SJCRH30 (cell line): ENCODE measurements around the gene CYB5B. TPM values are rescaled to one million over a fixed set of nuclear protein-coding genes. Genes with fewer than 3 reads are reported as not detected.
A peak's percentile ranks its signal among the peaks of the same experiment; 100 is the strongest.

Source experiments
- DNase-seq, 2 experiments: peaks; one replicate each; pipeline ENCODE4 v3.0.0-alpha.2; 2015 to 2020
- H3K27ac ChIP-seq: fragments of 250-450 bp; sonication (Bioruptor Pico); 2 replicates; pipeline ENCODE4 v1.5.1; 2020; ENCODE audit warnings: mild to moderate bottlenecking, moderate library complexity
- H3K27me3 ChIP-seq: fragments of 250-450 bp; sonication (Bioruptor Pico); 2 replicates; pipeline ENCODE4 v1.5.1; 2020; ENCODE audit warnings: mild to moderate bottlenecking, moderate library complexity
- H3K36me3 ChIP-seq: fragments of 250-450 bp; sonication (Bioruptor Pico); 2 replicates; pipeline ENCODE4 v1.5.1; 2020; ENCODE audit warnings: mild to moderate bottlenecking, moderate library complexity
- H3K4me1 ChIP-seq: fragments of 250-450 bp; sonication (Bioruptor Pico); 2 replicates; pipeline ENCODE4 v1.5.1; 2020; ENCODE audit warnings: mild to moderate bottlenecking, moderate library complexity
- H3K4me3 ChIP-seq: fragments of 250-450 bp; sonication (Bioruptor Pico); 2 replicates; pipeline ENCODE4 v1.5.1; 2020; ENCODE audit warnings: mild to moderate bottlenecking, moderate library complexity
- H3K9me3 ChIP-seq: fragments of 250-450 bp; sonication (Bioruptor Pico); replicated peaks from 2 replicates; pipeline ENCODE4 v1.5.1; 2020; ENCODE audit warnings: mild to moderate bottlenecking, moderate library complexity
- total RNA-seq: library from RNA; depleted of rRNA; stranded (reverse); fragments of >200 nt; shearing (Covaris generic); gene quantifications from 2 replicates; pipeline ENCODE4 v1.2.3, GENCODE V29; 2014

The CYB5B gene
- total RNA-seq, 1 experiment from 2014 or later = 99.5 TPM

- H3K4me3 ChIP-seq = no peak overlapping the region
- H3K36me3 ChIP-seq = no peaks in the 10 kb centered on the region
- no peaks in the 10 kb centered on the region for H3K27me3 ChIP-seq
- H3K9me3 ChIP-seq = no peaks in the 10 kb centered on the region
- no peak overlapping the region for H3K27ac ChIP-seq
- no peak for DNase-seq
- peaks cover 9% of the 10 kb centered on the region; the same call in 1 of the 2 replicates for H3K4me1 ChIP-seq
These were observed 54.3 kb downstream of the CYB5B start for GRCh38 chr16:69478685-69479084.

GRCh38 chr16:69479775-69480174 lies 55.4 kb downstream of the CYB5B start:
- H3K4me1 ChIP-seq = peaks cover 9% of the 10 kb centered on the region; the same call in 1 of the 2 replicates

GRCh38 chr16:69481901-69482341 lies 57.5 kb downstream of the CYB5B start:
- Histone ChIP-seq H3K4me3 (peak overlapping the region; percentile 42), H3K4me1 (peaks cover 7% of the 10 kb centered on the region; the same call in 1 of the 2 replicates), H3K27me3 (no peaks in the 10 kb centered on the region), H3K27ac (peak overlapping the region; percentile 29), H3K36me3 (no peaks in the 10 kb centered on the region), H3K9me3 (no peaks in the 10 kb centered on the region)
- DNase-seq = peak; percentile 66 to 73

More at GRCh38 chr16:69479775-69480174, 55.4 kb downstream of the CYB5B start:
- H3K9me3 ChIP-seq = no peaks in the 10 kb centered on the region
- no peak overlapping the region for H3K4me3 ChIP-seq
- no peaks in the 10 kb centered on the region for H3K36me3 ChIP-seq
- H3K27ac ChIP-seq = no peak overlapping the region
- DNase-seq = no peak
- no peaks in the 10 kb centered on the region for H3K27me3 ChIP-seq

GRCh38 chr16:69482410-69482991 lies 58.1 kb downstream of the CYB5B start:
- DNase-seq = peak; percentile 89 to 90
- no peaks in the 10 kb centered on the region for H3K36me3 ChIP-seq
- peak overlapping the region; percentile 29 for H3K27ac ChIP-seq
- no peaks in the 10 kb centered on the region for H3K9me3 ChIP-seq
- no peaks in the 10 kb centered on the region for H3K27me3 ChIP-seq
- H3K4me1 ChIP-seq = 0 out of 2 replicates have a peak, but pooled peaks cover 4% of the 10 kb centered on the region
- peak overlapping the region; percentile 42 for H3K4me3 ChIP-seq

GRCh38 chr16:69483611-69484010 lies 59.2 kb downstream of the CYB5B start:
- Histone ChIP-seq H3K36me3 (no peaks in the 10 kb centered on the region), H3K27ac (no peak overlapping the region)
- DNase-seq = no peak

GRCh38 chr16:69485361-69485760 lies 60.9 kb downstream of the CYB5B start:
- H3K4me1 ChIP-seq = 0 out of 2 replicates have a peak, but pooled peaks cover 4% of the 10 kb centered on the region
- H3K9me3 ChIP-seq = no peaks in the 10 kb centered on the region
- H3K4me3 ChIP-seq = no peak overlapping the region
- no peaks in the 10 kb centered on the region for H3K36me3 ChIP-seq
- H3K27me3 ChIP-seq = no peaks in the 10 kb centered on the region
- H3K27ac ChIP-seq = no peak overlapping the region
- no peak for DNase-seq

More at GRCh38 chr16:69483611-69484010, 59.2 kb downstream of the CYB5B start:
- H3K4me1 ChIP-seq = 0 out of 2 replicates have a peak, but pooled peaks cover 4% of the 10 kb centered on the region
- no peaks in the 10 kb centered on the region for H3K27me3 ChIP-seq
- H3K9me3 ChIP-seq = no peaks in the 10 kb centered on the region
- no peak overlapping the region for H3K4me3 ChIP-seq

GRCh38 chr16:69485816-69486215 lies 61.4 kb downstream of the CYB5B start:
- 0 out of 2 replicates have a peak, but pooled peaks cover 4% of the 10 kb centered on the region for H3K4me1 ChIP-seq
- no peaks in the 10 kb centered on the region for H3K36me3 ChIP-seq
- no peak overlapping the region for H3K4me3 ChIP-seq
- H3K27me3 ChIP-seq = no peaks in the 10 kb centered on the region
- no peak for DNase-seq
- no peak overlapping the region for H3K27ac ChIP-seq
- no peaks in the 10 kb centered on the region for H3K9me3 ChIP-seq

- DNase-seq = no peak
- Histone ChIP-seq H3K36me3 (no peaks in the 10 kb centered on the region), H3K27me3 (no peaks in the 10 kb centered on the region), H3K4me3 (no peak overlapping the region), H3K4me1 (0 out of 2 replicates have a peak, but pooled peaks cover 4% of the 10 kb centered on the region), H3K9me3 (no peaks in the 10 kb centered on the region), H3K27ac (no peak overlapping the region)
These were observed 61.9 kb downstream of the CYB5B start for GRCh38 chr16:69486272-69486671.

- no peak for DNase-seq
- H3K4me1 ChIP-seq = 0 out of 2 replicates have a peak, but pooled peaks cover 4% of the 10 kb centered on the region
- no peak overlapping the region for H3K4me3 ChIP-seq
- no peaks in the 10 kb centered on the region for H3K36me3 ChIP-seq
- no peaks in the 10 kb centered on the region for H3K27me3 ChIP-seq
- H3K27ac ChIP-seq = no peak overlapping the region
- H3K9me3 ChIP-seq = no peaks in the 10 kb centered on the region
These were observed 62.3 kb downstream of the CYB5B start for GRCh38 chr16:69486724-69487123.

- Histone ChIP-seq H3K36me3 (no peaks in the 10 kb centered on the region), H3K9me3 (no peaks in the 10 kb centered on the region), H3K4me3 (no peak overlapping the region), H3K27ac (no peak overlapping the region), H3K27me3 (no peaks in the 10 kb centered on the region), H3K4me1 (no peaks in the 10 kb centered on the region)
- no peak for DNase-seq
These were observed 66.4 kb downstream of the CYB5B start for GRCh38 chr16:69490707-69491324.

GRCh38 chr16:69494991-69495392 lies 70.6 kb downstream of the CYB5B start:
- no peaks in the 10 kb centered on the region for H3K36me3 ChIP-seq
- H3K27ac ChIP-seq = no peak overlapping the region
- H3K27me3 ChIP-seq = no peaks in the 10 kb centered on the region
- no peaks in the 10 kb centered on the region for H3K4me1 ChIP-seq
- peak; percentile 5 to 25 for DNase-seq
- no peaks in the 10 kb centered on the region for H3K9me3 ChIP-seq
- no peak overlapping the region for H3K4me3 ChIP-seq

- Histone ChIP-seq H3K9me3 (no peaks in the 10 kb centered on the region), H3K4me3 (no peak overlapping the region), H3K4me1 (no peaks in the 10 kb centered on the region), H3K36me3 (no peaks in the 10 kb centered on the region), H3K27me3 (no peaks in the 10 kb centered on the region), H3K27ac (no peak overlapping the region)
- DNase-seq = no peak
These were observed 71.4 kb downstream of the CYB5B start for GRCh38 chr16:69495821-69496220.

GRCh38 chr16:69496376-69496775 lies 72.0 kb downstream of the CYB5B start:
- Histone ChIP-seq H3K27me3 (no peaks in the 10 kb centered on the region), H3K4me1 (no peaks in the 10 kb centered on the region), H3K27ac (no peak overlapping the region), H3K4me3 (no peak overlapping the region), H3K9me3 (no peaks in the 10 kb centered on the region), H3K36me3 (no peaks in the 10 kb centered on the region)
- DNase-seq = no peak

- Histone ChIP-seq H3K4me1 (no peaks in the 10 kb centered on the region), H3K27me3 (no peaks in the 10 kb centered on the region), H3K27ac (no peak overlapping the region), H3K4me3 (no peak overlapping the region), H3K9me3 (no peaks in the 10 kb centered on the region), H3K36me3 (no peaks in the 10 kb centered on the region)
- DNase-seq = no peak
These were observed 72.5 kb downstream of the CYB5B start for GRCh38 chr16:69496896-69497295.

GRCh38 chr16:69497876-69498596 lies 73.6 kb downstream of the CYB5B start:
- no peaks in the 10 kb centered on the region for H3K9me3 ChIP-seq
- no peak for DNase-seq
- H3K4me3 ChIP-seq = no peak overlapping the region
- H3K27ac ChIP-seq = no peak overlapping the region
- no peaks in the 10 kb centered on the region for H3K27me3 ChIP-seq
- no peaks in the 10 kb centered on the region for H3K36me3 ChIP-seq
- H3K4me1 ChIP-seq = 0 out of 2 replicates have a peak, but pooled peaks cover 2% of the 10 kb centered on the region
